H1 (cell line): ENCODE results near the gene CSH1. TPM values are rescaled to one million over a fixed set of nuclear protein-coding genes. Genes with fewer than 3 reads are reported as not detected.

Source experiments
- HDAC2 ChIP-seq, 2 experiments: fragments of 300-600 bp in 1 of 2; sonication (generic) in 1 of 2; IDR thresholded peaks; 2 replicates each; pipeline ENCODE4 v1.6.1; 2011 to 2012; ENCODE audit warnings: low read depth in 2 of 2, low read length in 2 of 2, mild to moderate bottlenecking in 2 of 2, moderate library complexity in 2 of 2, borderline replicate concordance in 1 of 2, inconsistent platforms in 1 of 2
- polyA plus RNA-seq, 7 experiments: library from polyadenylated mRNA; depleted of rRNA in 3 of 7; stranded (reverse) in 5 of 7; unstranded in 2 of 7; fragments of >200 nt in 5 of 7; fragments of 200-250 nt in 2 of 7; gene quantifications; 1 replicate in 5 of 7; 2 replicates in 1 of 7; 4 replicates in 1 of 7; pipeline versions ENCODE4 v1.2.1 to v1.2.3, GENCODE V29; 2011 to 2013; ENCODE audit warnings: missing spikeins in 2 of 7, mixed read lengths in 2 of 7
- total RNA-seq: library from RNA; stranded (reverse); fragmentation: NEBNext Ultra II Directional; extraction: Animal tissue kit (Norgen Biotek cat#: 25700); gene quantifications from 2 replicates; pipeline ENCODE4 v1.2.1, GENCODE V29; 2021

CSH1 gene
- total and polyA plus RNA-seq, 2 of the 8 experiments (the other 6 are each of a cell fraction or from before 2014, with no cell fraction given), result 0.12 TPM; not detected in 1

DNA sequence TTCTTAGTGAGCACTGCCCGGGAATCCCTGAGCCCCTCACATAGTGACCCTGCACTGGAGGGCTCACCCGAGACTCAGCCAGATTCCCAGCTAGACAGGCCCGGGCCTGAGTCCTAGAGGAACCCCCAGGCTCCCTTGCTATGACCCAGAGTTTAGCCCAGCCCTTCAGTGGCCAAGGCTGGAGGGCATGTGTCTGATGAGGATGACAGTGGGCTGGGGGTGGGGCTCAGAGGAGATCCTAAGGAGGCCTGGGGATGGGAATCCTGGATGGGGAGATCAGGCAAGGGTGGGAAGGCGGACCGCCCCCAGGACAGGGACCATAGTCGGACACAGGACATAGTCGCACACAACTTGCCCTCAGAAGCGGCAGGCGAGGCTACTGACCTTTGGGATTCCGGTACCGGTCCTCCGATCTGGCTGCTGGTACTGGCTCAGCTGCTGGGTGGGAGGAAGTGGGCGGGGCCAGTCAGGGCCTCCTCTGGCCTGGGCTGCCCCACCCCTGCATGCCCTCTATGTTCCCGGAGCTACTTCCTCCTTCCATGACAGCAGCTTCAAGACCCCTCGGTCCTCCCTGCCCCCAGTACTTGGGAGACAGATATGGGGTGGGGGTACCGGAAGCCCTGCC, 34.7 kb upstream of the CSH1 start (continued):
- TF ChIP-seq HDAC2 (IDR thresholded peaks at IDR 0.05; ENCODE audit: borderline replicate concordance in 1 of 2, low read depth in 2 of 2, low read length in 2 of 2), result no peak
- TF ChIP-seq, all 59 proteins: peak for 0
